ENCODE data around the gene CCDC198.

Gene CCDC198, protein sequence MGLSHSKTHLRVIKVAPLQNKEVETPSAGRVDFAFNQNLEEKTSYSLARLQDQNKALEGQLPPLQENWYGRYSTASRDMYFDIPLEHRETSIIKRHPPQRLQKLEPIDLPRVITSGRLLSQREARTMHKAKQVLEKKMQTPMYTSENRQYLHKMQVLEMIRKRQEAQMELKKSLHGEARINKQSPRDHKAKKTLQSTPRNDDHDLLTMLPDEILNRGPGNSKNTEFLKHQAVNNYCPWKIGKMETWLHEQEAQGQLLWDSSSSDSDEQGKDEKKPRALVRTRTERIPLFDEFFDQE

DNA sequence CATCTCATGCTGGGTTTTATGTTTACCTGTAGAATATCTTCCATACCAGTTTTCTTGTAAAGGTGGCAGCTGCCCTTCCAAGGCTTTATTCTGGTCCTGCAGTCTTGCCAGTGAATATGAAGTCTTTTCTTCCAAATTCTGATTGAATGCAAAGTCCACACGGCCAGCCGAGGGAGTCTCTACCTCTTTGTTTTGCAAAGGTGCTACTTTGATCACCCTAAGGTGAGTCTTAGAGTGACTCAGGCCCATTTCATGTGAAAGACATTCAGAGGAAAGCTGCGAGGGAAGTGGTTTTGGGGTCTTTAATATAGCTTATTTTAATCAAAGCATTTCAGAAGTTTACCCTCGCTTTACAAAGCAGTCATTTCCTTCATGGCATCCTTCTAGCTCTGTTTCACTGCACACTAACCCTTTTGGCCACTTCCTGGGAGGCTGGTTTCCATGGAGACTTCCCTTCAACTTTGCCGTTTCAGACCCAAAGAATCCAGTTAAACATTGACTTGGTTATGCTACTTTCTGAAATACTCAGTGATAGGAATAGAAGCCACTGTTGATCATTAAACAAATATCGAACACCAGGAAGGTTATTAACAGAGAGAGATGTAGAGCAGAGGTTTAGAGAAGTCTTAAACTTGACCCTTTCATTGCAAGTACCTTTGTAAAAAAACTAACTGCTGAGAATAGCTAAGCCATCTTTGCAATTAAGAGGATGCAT lies at the start of gene CCDC198:
CCDC198 (minus strand) TSS at position 391 of the 715 bp plus-strand sequence; CDS start at position 249, 142 bp downstream.
- no peak for ATAC-seq (replicated peaks; ENCODE audit: extremely low read depth, poor library complexity, severe bottlenecking)
- Mint-ChIP-seq H3K9me3 (no peaks in the 10 kb centered on the region), H3K4me3 (no peak within 1 kb of the TSS), H3K36me3 (ENCODE audit: insufficient read depth) (no peaks in the 10 kb centered on the region), H3K27ac (ENCODE audit: low read depth) (no peak within 1 kb of the TSS), H3K27me3 (no peaks in the 10 kb centered on the region), H3K4me1 (no peaks in the 10 kb centered on the region)
- DNase-seq (ENCODE audit: low spot score in 2 of 2), result no peak

DNA sequence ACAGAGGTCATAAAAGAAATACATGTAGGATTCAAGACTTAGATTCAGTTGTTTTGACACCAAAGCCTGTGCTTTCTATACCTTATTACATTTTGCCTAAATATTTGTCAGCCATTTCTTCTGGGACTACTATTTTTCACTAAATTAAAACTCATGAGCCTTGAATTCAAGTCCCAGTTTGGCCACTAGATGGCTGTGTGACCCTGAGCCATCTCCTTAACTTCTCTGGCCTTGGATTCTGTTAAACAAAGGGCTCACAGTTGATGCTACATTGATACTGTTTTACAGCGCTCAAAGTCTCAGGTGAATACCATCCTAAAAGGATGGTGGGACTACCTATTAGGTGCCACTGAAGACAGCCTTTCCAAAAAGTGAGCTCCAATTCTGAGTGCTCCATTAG lies 39.6 kb upstream of the CCDC198 start:
- Mint-ChIP-seq H3K4me3 (no peak overlapping the region), H3K27ac (ENCODE audit: low read depth) (no peak overlapping the region), H3K36me3 (ENCODE audit: insufficient read depth) (no peaks in the 10 kb centered on the region), H3K4me1 (no peaks in the 10 kb centered on the region), H3K27me3 (peaks cover 8% of the 10 kb centered on the region), H3K9me3 (no peaks in the 10 kb centered on the region)
- ATAC-seq (replicated peaks; ENCODE audit: extremely low read depth, poor library complexity, severe bottlenecking) (no peak), DNase-seq (ENCODE audit: low spot score in 2 of 2) (no peak)

DNA sequence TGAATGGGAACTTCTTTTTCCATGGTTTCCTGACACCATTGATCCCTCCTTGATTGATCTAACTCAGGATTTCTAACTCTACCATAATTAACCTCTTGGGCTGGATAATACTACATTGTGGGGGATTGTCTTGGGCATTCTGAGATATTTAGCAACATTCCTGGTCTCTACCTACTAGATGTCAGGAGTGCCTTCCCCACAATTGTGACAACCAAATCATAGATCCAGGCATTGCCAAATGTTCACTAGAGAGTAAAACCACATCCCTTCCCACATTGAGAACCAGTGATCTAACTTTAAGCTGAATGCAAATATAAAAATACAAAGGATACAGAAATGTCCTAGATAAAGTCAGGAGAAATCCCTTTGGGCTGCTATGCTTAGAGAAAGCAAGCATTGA lies 36.9 kb upstream of the CCDC198 start:
- DNase-seq (ENCODE audit: low spot score in 2 of 2), result no peak
- Mint-ChIP-seq H3K9me3 (peaks cover 5% of the 10 kb centered on the region), H3K4me1 (no peaks in the 10 kb centered on the region), H3K4me3 (no peak overlapping the region), H3K27me3 (peaks cover 8% of the 10 kb centered on the region), H3K27ac (ENCODE audit: low read depth) (no peak overlapping the region), H3K36me3 (ENCODE audit: insufficient read depth) (no peaks in the 10 kb centered on the region)
- no peak for ATAC-seq (replicated peaks; ENCODE audit: extremely low read depth, poor library complexity, severe bottlenecking)

DNA sequence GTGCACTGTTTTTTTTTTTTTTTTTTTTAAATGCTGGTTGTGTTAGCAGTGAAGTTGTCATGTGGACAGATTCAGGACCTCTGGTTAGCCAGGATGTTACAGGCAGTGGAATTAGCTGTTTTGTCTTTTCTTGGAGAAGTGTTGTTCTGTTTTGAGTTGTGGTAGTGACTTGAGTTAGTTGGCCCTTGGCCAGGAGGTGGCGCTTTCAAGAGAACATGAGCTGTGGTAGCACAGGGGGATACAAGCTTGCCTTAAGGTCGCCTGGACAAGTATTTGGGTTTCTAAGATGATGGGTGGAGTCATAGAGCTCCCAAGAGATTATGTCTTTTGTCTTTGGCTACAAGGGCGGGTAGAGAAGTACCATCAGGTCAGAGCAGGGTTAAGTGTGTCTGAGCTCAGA lies 33.3 kb upstream of the CCDC198 start:
- H3K4me1 Mint-ChIP-seq, result no peaks in the 10 kb centered on the region
- peaks cover 17% of the 10 kb centered on the region for H3K9me3 Mint-ChIP-seq
- DNase-seq (ENCODE audit: low spot score in 2 of 2) (no peak), ATAC-seq (replicated peaks; ENCODE audit: extremely low read depth, poor library complexity, severe bottlenecking) (no peak)
- no peak overlapping the region for H3K27ac Mint-ChIP-seq (ENCODE audit: low read depth)
- H3K27me3 Mint-ChIP-seq, result peaks cover 18% of the 10 kb centered on the region
- H3K4me3 Mint-ChIP-seq, result no peak overlapping the region
- no peaks in the 10 kb centered on the region for H3K36me3 Mint-ChIP-seq (ENCODE audit: insufficient read depth)

DNA sequence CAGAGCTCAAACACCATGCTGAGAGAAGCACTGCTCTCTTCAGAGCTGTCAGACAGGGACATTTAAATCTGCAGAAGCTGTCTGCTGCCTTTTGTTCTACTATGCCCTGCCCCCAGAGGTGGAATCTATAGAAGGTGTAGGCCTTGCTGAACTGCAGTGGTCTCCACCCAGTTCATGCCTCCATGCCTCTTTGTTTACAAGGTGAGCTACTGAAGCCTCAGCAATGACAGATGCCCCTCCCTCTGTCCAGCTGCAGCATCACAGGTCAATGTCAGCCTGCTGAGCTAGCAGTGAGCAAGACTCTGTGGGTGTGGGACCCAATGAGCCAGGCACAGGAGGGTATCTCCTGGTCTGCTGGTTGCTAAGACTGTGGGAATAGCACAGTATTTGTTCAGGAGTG lies 25.4 kb upstream of the CCDC198 start:
- H3K9me3 Mint-ChIP-seq, result peaks cover 33% of the 10 kb centered on the region
- DNase-seq (ENCODE audit: low spot score in 2 of 2) (no peak), ATAC-seq (replicated peaks; ENCODE audit: extremely low read depth, poor library complexity, severe bottlenecking) (no peak)
- no peaks in the 10 kb centered on the region for H3K4me1 Mint-ChIP-seq
- H3K27ac Mint-ChIP-seq (ENCODE audit: low read depth), result no peak overlapping the region
- no peak overlapping the region for H3K4me3 Mint-ChIP-seq
- no peaks in the 10 kb centered on the region for H3K36me3 Mint-ChIP-seq (ENCODE audit: insufficient read depth)
- peaks cover 11% of the 10 kb centered on the region for H3K27me3 Mint-ChIP-seq

DNA sequence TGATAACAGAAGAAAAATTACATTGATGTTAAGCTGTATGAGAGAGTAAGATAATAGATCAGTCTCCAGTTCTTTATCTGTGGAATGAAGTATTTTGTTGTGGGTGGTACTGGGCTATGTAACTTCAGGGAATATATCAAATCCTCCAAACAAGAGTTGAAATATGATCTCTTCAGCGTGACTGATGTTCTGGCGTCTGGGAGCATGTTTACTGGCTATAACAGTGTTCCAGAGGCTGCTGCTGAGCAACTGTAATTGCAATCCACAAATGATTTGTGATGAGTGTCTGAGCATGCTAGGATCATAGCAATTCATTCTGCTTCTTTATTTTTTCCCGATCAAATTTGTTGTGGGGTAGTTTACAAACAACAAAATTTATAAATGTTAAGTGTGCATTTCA lies 18.6 kb upstream of the CCDC198 start:
- H3K36me3 Mint-ChIP-seq (ENCODE audit: insufficient read depth), result no peaks in the 10 kb centered on the region
- peaks cover 18% of the 10 kb centered on the region for H3K9me3 Mint-ChIP-seq
- H3K27me3 Mint-ChIP-seq, result no peaks in the 10 kb centered on the region
- H3K4me3 Mint-ChIP-seq, result no peak overlapping the region
- DNase-seq (ENCODE audit: low spot score in 2 of 2) (no peak), ATAC-seq (replicated peaks; ENCODE audit: extremely low read depth, poor library complexity, severe bottlenecking) (no peak)
- H3K4me1 Mint-ChIP-seq, result no peaks in the 10 kb centered on the region
- no peak overlapping the region for H3K27ac Mint-ChIP-seq (ENCODE audit: low read depth)

DNA sequence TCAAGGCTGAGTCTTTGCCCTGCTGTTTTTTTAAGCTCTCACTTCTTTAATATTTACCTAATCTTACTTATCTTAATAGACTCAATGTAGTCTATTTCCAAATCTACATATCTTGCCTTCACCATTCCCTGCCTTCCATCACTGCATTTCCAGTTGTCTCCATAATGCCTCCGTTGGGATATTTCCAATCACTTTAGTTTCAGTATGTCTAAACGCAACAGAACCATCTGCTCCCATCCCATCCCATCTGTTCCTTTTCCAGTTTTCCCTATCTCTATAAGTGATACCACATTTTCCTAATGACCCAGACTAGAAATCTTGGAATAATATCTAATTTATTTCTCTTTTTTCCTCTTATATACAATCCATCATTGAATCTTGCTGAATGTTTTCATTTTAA lies 15.1 kb upstream of the CCDC198 start:
- no peak overlapping the region for H3K4me3 Mint-ChIP-seq
- ATAC-seq (replicated peaks; ENCODE audit: extremely low read depth, poor library complexity, severe bottlenecking) (no peak), DNase-seq (ENCODE audit: low spot score in 2 of 2) (no peak)

DNA sequence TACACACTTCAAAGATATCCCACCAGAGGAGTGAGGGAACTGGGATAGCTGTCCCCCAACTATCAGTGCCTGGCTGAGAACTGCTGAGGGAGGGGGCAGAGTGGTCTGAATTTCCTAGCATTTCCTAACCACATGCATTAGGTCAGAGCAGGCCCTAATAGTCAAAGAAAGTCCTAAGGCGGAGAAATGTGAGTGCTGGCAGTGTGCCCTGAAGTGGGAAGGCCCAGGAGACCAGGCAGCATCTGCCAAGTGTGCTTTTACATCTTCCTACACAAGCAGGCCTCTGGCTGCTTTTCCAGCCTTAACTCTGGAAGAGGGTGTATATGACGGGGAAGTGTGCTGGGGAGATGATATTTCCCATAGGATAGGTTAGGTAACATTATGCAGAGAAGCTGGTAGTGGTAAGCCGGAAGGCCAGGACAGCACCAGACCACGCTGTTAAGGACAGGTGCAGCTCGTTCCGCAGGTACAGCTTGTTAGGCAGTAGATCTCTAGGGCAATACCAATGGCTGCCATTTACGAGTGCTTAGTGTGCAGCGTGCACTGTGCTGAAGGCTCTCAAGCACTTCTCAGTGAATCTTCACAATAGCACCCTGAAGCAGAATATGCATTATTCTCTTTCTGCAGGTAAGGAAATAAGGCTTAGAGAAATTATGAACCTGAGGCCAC lies 9.1 kb upstream of the CCDC198 start:
- Mint-ChIP-seq H3K36me3 (ENCODE audit: insufficient read depth) (peaks cover 2% of the 10 kb centered on the region), H3K27ac (ENCODE audit: low read depth) (no peak overlapping the region), H3K9me3 (no peaks in the 10 kb centered on the region), H3K27me3 (peaks cover 20% of the 10 kb centered on the region), H3K4me3 (no peak overlapping the region), H3K4me1 (no peaks in the 10 kb centered on the region)
- DNase-seq (ENCODE audit: low spot score in 2 of 2) (no peak), ATAC-seq (replicated peaks; ENCODE audit: extremely low read depth, poor library complexity, severe bottlenecking) (no peak)

More for the DNA sequence above, 15.1 kb upstream of the CCDC198 start:
- H3K36me3 Mint-ChIP-seq (ENCODE audit: insufficient read depth), result no peaks in the 10 kb centered on the region
- H3K27ac Mint-ChIP-seq (ENCODE audit: low read depth), result no peak overlapping the region
- H3K9me3 Mint-ChIP-seq, result peaks cover 3% of the 10 kb centered on the region
- no peaks in the 10 kb centered on the region for H3K27me3 Mint-ChIP-seq
- no peaks in the 10 kb centered on the region for H3K4me1 Mint-ChIP-seq

DNA sequence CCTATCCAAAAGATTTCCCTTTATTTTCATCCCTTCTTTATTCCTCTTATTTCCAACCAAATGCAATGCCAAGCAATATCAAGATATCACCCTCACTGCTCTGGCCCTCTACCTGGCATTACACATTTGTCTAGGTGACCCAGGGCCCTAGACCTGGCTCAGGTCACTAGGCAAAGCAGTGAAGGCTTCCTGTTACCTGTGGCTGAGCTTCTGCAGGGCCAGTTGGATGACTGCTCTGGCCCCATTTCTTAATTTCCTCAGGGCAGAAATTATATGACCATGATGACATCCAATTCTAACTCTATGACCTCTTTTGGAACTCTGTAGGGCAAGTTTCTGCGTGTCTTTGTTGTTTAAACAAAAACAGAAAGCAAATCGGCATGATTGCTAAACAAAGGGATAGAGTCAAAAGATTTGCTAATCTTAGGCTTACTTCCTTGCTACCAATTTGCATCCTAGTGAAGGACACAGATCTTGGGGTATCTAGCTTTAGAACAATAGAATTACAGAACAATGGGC lies 7.4 kb upstream of the CCDC198 start:
- Mint-ChIP-seq H3K27ac (ENCODE audit: low read depth) (no peak overlapping the region), H3K4me3 (no peak overlapping the region), H3K36me3 (ENCODE audit: insufficient read depth) (peaks cover 2% of the 10 kb centered on the region), H3K9me3 (no peaks in the 10 kb centered on the region), H3K4me1 (no peaks in the 10 kb centered on the region), H3K27me3 (peaks cover 20% of the 10 kb centered on the region)
- no peak for DNase-seq (ENCODE audit: low spot score in 2 of 2)
- ATAC-seq (replicated peaks; ENCODE audit: extremely low read depth, poor library complexity, severe bottlenecking), result no peak

DNA sequence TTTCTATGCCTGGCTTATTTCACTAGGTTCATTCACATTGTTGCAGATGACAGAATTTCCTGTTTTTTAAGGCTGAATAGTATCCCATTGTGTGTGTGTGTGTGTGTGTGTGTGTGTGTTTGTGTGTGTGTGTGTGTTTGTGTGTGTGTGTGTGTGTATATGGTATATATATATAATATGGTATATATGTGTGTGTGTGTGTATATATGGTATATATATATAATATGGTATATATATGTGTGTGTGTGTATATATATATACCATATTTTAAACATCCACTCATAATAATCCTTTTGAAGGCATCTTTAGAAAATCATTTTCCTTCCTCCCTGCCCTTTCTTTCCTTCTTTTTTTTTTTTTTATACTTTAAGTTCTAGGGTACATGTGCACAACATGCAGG lies 5.0 kb upstream of the CCDC198 start:
- Mint-ChIP-seq H3K27ac (ENCODE audit: low read depth) (no peak overlapping the region), H3K4me1 (no peaks in the 10 kb centered on the region), H3K9me3 (no peaks in the 10 kb centered on the region), H3K36me3 (ENCODE audit: insufficient read depth) (peaks cover 2% of the 10 kb centered on the region), H3K4me3 (no peak overlapping the region), H3K27me3 (peaks cover 20% of the 10 kb centered on the region)
- DNase-seq (ENCODE audit: low spot score in 2 of 2) (no peak), ATAC-seq (replicated peaks; ENCODE audit: extremely low read depth, poor library complexity, severe bottlenecking) (no peak)

DNA sequence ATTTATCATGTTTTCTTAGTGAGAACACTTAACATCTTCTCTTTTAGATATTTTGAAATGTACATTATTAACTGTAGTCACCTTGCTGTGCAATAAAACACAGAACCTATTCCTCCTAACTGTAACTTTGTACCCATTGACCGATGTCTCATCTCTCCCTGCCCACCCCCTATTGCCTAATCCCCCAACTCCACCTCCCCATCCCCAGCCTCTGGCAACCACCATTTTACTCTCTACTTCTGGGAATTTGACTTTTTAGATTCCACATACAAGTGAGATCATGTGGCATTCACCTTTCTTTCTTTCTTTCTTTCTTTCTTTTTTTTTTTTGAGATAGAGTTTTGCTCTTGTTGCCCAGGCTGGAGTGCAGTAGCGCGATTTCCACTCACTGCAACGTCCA lies 4.4 kb upstream of the CCDC198 start:
- Mint-ChIP-seq H3K4me1 (no peaks in the 10 kb centered on the region), H3K9me3 (no peaks in the 10 kb centered on the region), H3K4me3 (no peak overlapping the region), H3K27ac (ENCODE audit: low read depth) (no peak overlapping the region), H3K36me3 (ENCODE audit: insufficient read depth) (peaks cover under 1% of the 10 kb centered on the region), H3K27me3 (peaks cover 20% of the 10 kb centered on the region)
- DNase-seq (ENCODE audit: low spot score in 2 of 2) (no peak), ATAC-seq (replicated peaks; ENCODE audit: extremely low read depth, poor library complexity, severe bottlenecking) (no peak)

DNA sequence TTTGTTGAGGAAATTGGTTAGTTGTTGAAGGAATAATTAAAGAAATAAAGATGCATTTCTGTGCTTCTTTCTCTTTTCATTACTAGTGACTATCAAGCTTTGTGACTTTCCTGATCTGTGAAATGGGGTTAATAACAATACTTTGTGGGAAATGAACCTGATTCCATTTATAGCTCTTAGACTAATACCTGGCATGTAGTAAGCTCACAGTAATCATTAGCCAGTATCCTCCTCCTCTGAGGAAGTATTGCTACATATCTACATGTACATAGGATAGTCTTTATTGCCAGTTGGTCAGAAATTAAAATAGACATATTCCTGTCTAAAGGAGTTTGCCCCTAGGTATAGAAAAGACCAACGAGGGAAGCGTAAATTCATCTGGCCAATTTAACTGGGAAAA lies 1.8 kb upstream of the CCDC198 start:
- DNase-seq (ENCODE audit: low spot score in 2 of 2) (no peak), ATAC-seq (replicated peaks; ENCODE audit: extremely low read depth, poor library complexity, severe bottlenecking) (no peak)
- Mint-ChIP-seq H3K4me1 (no peaks in the 10 kb centered on the region), H3K27ac (ENCODE audit: low read depth) (no peak overlapping the region), H3K4me3 (no peak overlapping the region), H3K9me3 (no peaks in the 10 kb centered on the region), H3K27me3 (no peaks in the 10 kb centered on the region), H3K36me3 (ENCODE audit: insufficient read depth) (no peaks in the 10 kb centered on the region)

DNA sequence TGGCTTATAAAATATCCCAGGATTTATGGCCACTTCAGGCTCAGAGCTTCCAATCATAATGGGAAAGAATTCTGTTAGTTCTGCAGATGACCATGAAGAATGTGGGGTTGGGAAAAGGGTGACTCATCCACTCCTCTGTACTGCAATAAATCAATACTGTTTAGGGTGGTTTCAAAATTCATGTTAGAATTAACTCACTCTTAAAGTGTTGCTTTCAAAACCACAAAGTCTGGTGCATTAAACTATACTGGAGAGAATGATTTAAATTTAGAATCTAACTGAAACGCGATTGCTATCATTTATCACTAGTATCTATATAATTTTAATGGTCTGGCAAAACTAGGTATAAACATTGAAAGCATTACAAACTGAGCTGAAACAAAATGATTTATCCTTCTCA lies 798 bp downstream of the CCDC198 start:
- Mint-ChIP-seq H3K27ac (ENCODE audit: low read depth) (no peak overlapping the region), H3K9me3 (no peaks in the 10 kb centered on the region), H3K4me1 (no peaks in the 10 kb centered on the region), H3K4me3 (no peak overlapping the region), H3K27me3 (no peaks in the 10 kb centered on the region), H3K36me3 (ENCODE audit: insufficient read depth) (no peaks in the 10 kb centered on the region)
- DNase-seq (ENCODE audit: low spot score in 2 of 2), result no peak
- ATAC-seq (replicated peaks; ENCODE audit: extremely low read depth, poor library complexity, severe bottlenecking), result no peak
